CD14-positive monocyte (primary cell): ENCODE measurements around the gene MEIOSIN. TPM values are rescaled to one million over a fixed set of nuclear protein-coding genes. Genes with fewer than 3 reads are reported as not detected.

ENCODE experiments used
- DNase-seq, 3 donors: peaks; one replicate each; pipeline ENCODE4 v3.0.0-alpha.2; 2011 to 2022
- H2AFZ ChIP-seq: 2 replicates; pipeline ENCODE4 v1.6.0; 2012; ENCODE audit warnings: mild to moderate bottlenecking, low read depth, low read length, inconsistent platforms; ENCODE audit not compliant: insufficient read depth, poor library complexity, severe bottlenecking
- H3K27ac ChIP-seq, 2 donors: 1 replicate in 1 of 2; 2 replicates in 1 of 2; pipeline ENCODE4 v1.5.1; 2012 to 2013; ENCODE audit warnings: low read length in 2 of 2, control low read depth in 1 of 2, inconsistent platforms in 1 of 2, low read depth in 1 of 2, mild to moderate bottlenecking in 1 of 2
- H3K27me3 ChIP-seq, 2 donors: one replicate each; pipeline versions ENCODE4 v1.6.0 to v1.6.1; 2011 to 2013; ENCODE audit warnings: low read length in 2 of 2; ENCODE audit not compliant: control insufficient read depth in 2 of 2, insufficient read depth in 2 of 2
- H3K36me3 ChIP-seq, 2 donors: replicated peaks in 1 of 2; 1 replicate in 1 of 2; 2 replicates in 1 of 2; pipeline versions ENCODE4 v1.5.1 to v1.6.1; 2012 to 2013; ENCODE audit warnings: low read length in 2 of 2, control low read depth in 1 of 2, inconsistent platforms in 1 of 2, mild to moderate bottlenecking in 1 of 2; ENCODE audit not compliant: insufficient read depth in 2 of 2, control insufficient read depth in 1 of 2
- H3K4me1 ChIP-seq, 2 donors: 1 replicate in 1 of 2; 2 replicates in 1 of 2; pipeline versions ENCODE4 v1.5.1 to v1.6.1; 2012 to 2013; ENCODE audit warnings: low read length in 2 of 2, control low read depth in 1 of 2, inconsistent platforms in 1 of 2, mild to moderate bottlenecking in 1 of 2, moderate library complexity in 1 of 2; ENCODE audit not compliant: insufficient read depth in 2 of 2, control insufficient read depth in 1 of 2
- H3K4me2 ChIP-seq: replicated peaks from 2 replicates; pipeline ENCODE3; 2012; ENCODE audit warnings: low read length, moderate library complexity, mild to moderate bottlenecking; ENCODE audit not compliant: poor library complexity, severe bottlenecking; ENCODE audit errors: extremely low read depth
- H3K4me3 ChIP-seq, 3 experiments: fragments of 200-600 bp in 1 of 3; sonication (generic) in 1 of 3; replicated peaks in 1 of 3; 1 replicate in 2 of 3; 2 replicates in 1 of 3; pipeline ENCODE4 v1.5.1; 2011 to 2013; ENCODE audit warnings: low read length in 3 of 3, mild to moderate bottlenecking in 3 of 3, control low read depth in 2 of 3, low read depth in 2 of 3, inconsistent platforms in 1 of 3, moderate library complexity in 1 of 3
- H3K79me2 ChIP-seq: 2 replicates; pipeline ENCODE4 v1.6.0; 2012; ENCODE audit warnings: mild to moderate bottlenecking, control low read depth, inconsistent platforms, low read length, moderate library complexity; ENCODE audit not compliant: insufficient read depth
- H3K9ac ChIP-seq: 2 replicates; pipeline ENCODE4 v1.6.0; 2017; ENCODE audit warnings: low read length, mild to moderate bottlenecking; ENCODE audit not compliant: insufficient read depth, poor library complexity, severe bottlenecking
- H3K9me3 ChIP-seq, 2 donors: replicated peaks in 1 of 2; 1 replicate in 1 of 2; 2 replicates in 1 of 2; pipeline versions ENCODE4 v1.5.1 to v1.6.1; 2012 to 2013; ENCODE audit warnings: low read length in 2 of 2, control low read depth in 1 of 2; ENCODE audit not compliant: control insufficient read depth in 1 of 2, insufficient read depth in 1 of 2
- H4K20me1 ChIP-seq: 2 replicates; pipeline ENCODE4 v1.6.0; 2012; ENCODE audit warnings: mild to moderate bottlenecking, low read length, control low read depth, moderate library complexity; ENCODE audit not compliant: insufficient read depth
- H3K27ac Mint-ChIP-seq, 7 donors: one replicate each; pipeline ENCODE4 v1.8.0; 2020; ENCODE audit warnings: mild to moderate bottlenecking in 7 of 7, mixed read lengths in 7 of 7, moderate library complexity in 6 of 7, inconsistent platforms in 2 of 7
- H3K27me3 Mint-ChIP-seq, 3 donors: one replicate each; pipeline ENCODE4 v1.8.0; 2021 to 2022; ENCODE audit warnings: low read depth in 3 of 3, mild to moderate bottlenecking in 3 of 3, mixed read lengths in 3 of 3, moderate library complexity in 3 of 3, inconsistent platforms in 1 of 3
- H3K36me3 Mint-ChIP-seq, 2 donors: one replicate each; pipeline ENCODE4 v1.8.0; 2020; ENCODE audit warnings: mixed read lengths in 2 of 2, inconsistent platforms in 1 of 2, mild to moderate bottlenecking in 1 of 2
- H3K4me1 Mint-ChIP-seq: one replicate; pipeline ENCODE4 v1.8.0; 2020; ENCODE audit warnings: mild to moderate bottlenecking, mixed read lengths
- H3K4me3 Mint-ChIP-seq, 2 donors: one replicate each; pipeline ENCODE4 v1.8.0; 2020; ENCODE audit warnings: mild to moderate bottlenecking in 2 of 2, mixed read lengths in 2 of 2, moderate library complexity in 1 of 2
- H3K9me3 Mint-ChIP-seq, 7 donors: one replicate each; pipeline ENCODE4 v1.8.0; 2020 to 2022; ENCODE audit warnings: mixed read lengths in 7 of 7, mild to moderate bottlenecking in 6 of 7, moderate library complexity in 6 of 7, inconsistent platforms in 2 of 7
- CTCF ChIP-seq: fragments of 200-600 bp; IDR thresholded peaks from one replicate; pipeline ENCODE4 v1.8.0; 2022; ENCODE audit warnings: antibody characterized with exemption, mild to moderate bottlenecking
- WGBS: methylation state at CpG from one replicate; pipeline ENCODE4 v1.1.5; 2013; ENCODE audit warnings: missing lambda C conversion rate; ENCODE audit not compliant: insufficient coverage; 5-methylcytosine and 5-hydroxymethylcytosine counted together
- intact Hi-C, 2 donors: fragments of 100-400 bp; cut with micrococcal nuclease; formaldehyde crosslinking; loops; one replicate each; pipeline versions ENCODE4 v1.15.0 to v1.15.1; 2023
- polyA plus RNA-seq, 3 donors: library from polyadenylated mRNA; depleted of rRNA in 1 of 3; unstranded in 2 of 3; stranded (reverse) in 1 of 3; fragments of 300-500 nt in 2 of 3; fragments of >200 nt in 1 of 3; fragmentation: Illumina TruSeq in 2 of 3; gene quantifications; 1 replicate in 2 of 3; 2 replicates in 1 of 3; pipeline ENCODE4 v1.2.3, GENCODE V29; 2012 to 2021

The MEIOSIN gene
- polyA plus RNA-seq, 3 donors: not detected

DNA sequence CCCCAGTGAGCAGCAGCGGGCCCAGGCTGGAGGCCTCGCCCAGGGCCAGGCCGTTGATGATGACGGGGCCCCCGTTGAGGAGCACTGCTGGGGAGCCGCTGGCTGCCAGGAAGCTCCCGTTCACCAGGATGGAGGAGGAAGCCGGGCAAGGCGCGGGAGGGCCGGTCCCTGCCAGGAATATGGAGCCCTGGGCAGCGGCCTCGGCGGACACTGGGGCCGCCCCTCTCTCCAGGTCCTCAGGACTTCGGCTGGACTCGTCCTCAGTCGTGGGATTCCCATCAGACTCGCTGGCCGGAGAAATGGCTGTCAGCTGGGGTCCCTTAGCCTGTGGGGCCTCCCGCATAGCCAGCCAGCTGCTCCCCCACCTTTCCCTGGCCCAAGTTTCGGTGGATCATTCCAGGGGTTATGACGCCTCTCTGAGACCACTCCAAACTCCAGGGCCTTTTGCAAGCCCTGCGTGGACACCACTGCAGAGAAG lies 33.7 kb downstream of the MEIOSIN start:
- Mint-ChIP-seq H3K4me3 (peak overlapping the region in 1 of 2 donors; percentile 71), H3K9me3 (peaks cover 0 to 20% (median 11%) of the 10 kb centered on the region in 7 donors), H3K4me1 (peaks cover 22% of the 10 kb centered on the region), H3K36me3 (peaks cover 4 to 6% of the 10 kb centered on the region in 2 donors), H3K27ac (no peak overlapping the region), H3K27me3 (peaks cover 64 to 97% (median 77%) of the 10 kb centered on the region in 3 donors)
- Histone ChIP-seq H3K27me3 (peaks cover 36 to 84% of the 10 kb centered on the region in 2 donors), H3K27ac (no peak overlapping the region), H3K9ac (no peak overlapping the region), H3K4me2 (no peak overlapping the region), H3K4me3 (no peak overlapping the region), H3K4me1 (peaks cover 27 to 35% of the 10 kb centered on the region in 2 donors), H3K9me3 (peaks cover 6 to 7% of the 10 kb centered on the region in 2 donors), H4K20me1 (peaks cover 29% of the 10 kb centered on the region), H3K36me3 (no peaks in the 10 kb centered on the region), H2AFZ (no peak overlapping the region), H3K79me2 (no peaks in the 10 kb centered on the region)
- no peak for DNase-seq
- intact Hi-C loops: no loop called here
- 88% methylated on average over 23 of the region's 24 CpGs for WGBS
- TF ChIP-seq CTCF: no peak

GRCh38 chr19:45767410-45767880 lies 34.2 kb downstream of the MEIOSIN start:
- intact Hi-C loops: no loop called here
- H2AFZ ChIP-seq: no peak overlapping the region
- H3K4me1 ChIP-seq: peaks cover 27 to 35% of the 10 kb centered on the region in 2 donors
- no peaks in the 10 kb centered on the region for H3K36me3 ChIP-seq
- Mint-ChIP-seq H3K27ac (no peak overlapping the region), H3K27me3 (peaks cover 65 to 98% (median 77%) of the 10 kb centered on the region in 3 donors), H3K9me3 (peaks cover 0 to 20% (median 12%) of the 10 kb centered on the region in 7 donors), H3K4me3 (peak overlapping the region in 1 of 2 donors; percentile 71), H3K4me1 (peaks cover 22% of the 10 kb centered on the region), H3K36me3 (peaks cover 4 to 6% of the 10 kb centered on the region in 2 donors)
- no peak overlapping the region for H3K27ac ChIP-seq
- H3K9me3 ChIP-seq: peaks cover 6 to 9% of the 10 kb centered on the region in 2 donors
- no peak for TF ChIP-seq CTCF
- no peak for DNase-seq
- peak overlapping the region; percentile 87 for H3K4me2 ChIP-seq
- no peak overlapping the region for H3K4me3 ChIP-seq
- peaks cover 41 to 90% of the 10 kb centered on the region in 2 donors for H3K27me3 ChIP-seq
- no peak overlapping the region for H3K9ac ChIP-seq
- peaks cover 35% of the 10 kb centered on the region for H4K20me1 ChIP-seq
- H3K79me2 ChIP-seq: no peaks in the 10 kb centered on the region
- 59% methylated on average over 26 of the region's 31 CpGs for WGBS
